ENCODE data around the gene PERCC1.

The PERCC1 gene

DNA sequence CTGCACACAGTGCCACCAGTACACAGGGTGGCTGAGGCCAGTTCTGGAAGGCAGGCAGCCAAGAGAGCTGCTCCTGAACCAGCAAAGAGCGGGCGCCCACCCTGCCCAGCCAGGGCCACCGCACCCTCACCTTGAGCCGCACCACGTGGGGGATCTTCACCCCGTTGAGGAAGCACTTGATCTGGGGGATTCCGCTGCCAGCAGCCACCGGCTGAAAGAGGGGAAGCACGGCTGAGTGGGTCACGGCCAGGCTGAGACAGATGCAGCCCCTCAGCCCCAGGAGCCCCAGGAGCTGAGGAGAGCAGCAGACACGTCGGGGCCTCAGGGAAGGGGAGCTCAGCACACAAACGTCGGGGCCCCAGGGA, 28.1 kb downstream of the PERCC1 start:
- TF ChIP-seq CTCF (IDR thresholded peaks at IDR 0.05; ENCODE audit: low read depth, low read length): no peak
- no peak for DNase-seq (ENCODE audit: extremely low read depth, low read depth)

DNA sequence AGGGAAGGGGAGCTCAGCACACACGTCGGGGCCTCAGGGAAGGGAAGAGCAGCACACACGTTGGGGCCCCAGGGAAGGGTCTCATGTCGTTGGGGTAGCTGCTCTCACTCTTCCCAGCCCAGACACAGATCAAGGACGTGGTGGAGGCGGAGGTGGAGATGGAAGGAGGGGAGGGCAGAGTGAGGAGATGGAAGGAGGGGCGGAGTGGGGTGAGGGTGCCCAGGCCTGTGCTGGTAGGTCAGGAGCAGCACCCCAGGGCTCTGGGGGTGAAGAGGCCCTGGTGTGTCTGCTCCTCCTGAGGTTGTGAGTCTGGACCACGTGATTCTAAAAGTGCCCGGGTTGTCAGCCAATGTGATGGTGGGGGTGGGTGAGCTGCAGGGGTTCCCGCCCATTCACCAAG, 29.1 kb downstream of the PERCC1 start:
- no peak for DNase-seq (ENCODE audit: extremely low read depth, low read depth)
- TF ChIP-seq CTCF (IDR thresholded peaks at IDR 0.05; ENCODE audit: low read depth, low read length): no peak

DNA sequence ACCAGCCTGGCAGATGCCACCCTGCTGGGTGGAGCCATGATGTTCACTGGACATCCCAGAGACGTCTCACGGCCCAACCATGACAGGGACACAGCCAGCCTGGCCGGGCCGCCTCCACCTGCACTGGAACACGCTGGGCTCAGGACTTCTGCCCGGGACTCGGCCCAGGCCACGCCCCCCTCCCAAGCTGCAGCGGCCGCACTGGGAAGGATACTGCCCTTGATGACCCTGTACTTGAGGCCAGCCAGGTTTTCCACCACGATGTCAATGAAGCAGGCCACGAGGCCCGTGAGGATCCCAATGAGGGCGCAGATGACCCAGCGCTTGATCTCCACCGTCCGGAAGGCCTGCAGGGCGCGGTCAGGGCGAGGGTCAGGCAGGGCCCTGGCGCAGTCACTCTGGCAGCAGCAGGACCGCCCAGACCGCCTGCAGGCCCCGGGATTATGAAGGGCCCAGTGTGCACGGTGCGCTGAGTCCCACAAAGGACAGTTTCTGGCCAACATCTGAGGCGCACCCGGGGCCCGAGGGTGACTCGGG, 29.8 kb downstream of the PERCC1 start:
- DNase-seq (ENCODE audit: extremely low read depth, low read depth): no peak
- no peak for TF ChIP-seq CTCF (IDR thresholded peaks at IDR 0.05; ENCODE audit: low read depth, low read length)

DNA sequence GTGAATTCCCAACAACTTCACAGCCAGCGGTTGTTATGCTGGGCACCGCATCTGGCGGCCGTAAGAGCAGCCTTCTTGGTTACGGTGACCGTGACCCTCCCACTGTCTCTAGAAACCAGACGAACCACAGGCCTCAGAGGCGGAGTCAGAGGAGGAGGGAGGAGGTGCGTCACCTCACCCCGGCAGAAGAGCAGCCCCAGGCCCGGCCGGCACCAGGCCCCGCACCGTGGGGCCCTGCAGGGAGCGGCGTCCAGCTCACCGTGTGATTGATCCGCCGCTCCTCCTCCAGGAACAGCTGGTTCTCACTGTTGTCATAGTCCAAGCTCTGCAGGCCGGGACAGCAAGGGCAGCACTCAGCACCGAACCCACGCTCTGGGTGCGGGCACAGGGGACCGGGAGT, 30.3 kb downstream of the PERCC1 start:
- DNase-seq (ENCODE audit: extremely low read depth, low read depth): no peak
- TF ChIP-seq CTCF (IDR thresholded peaks at IDR 0.05; ENCODE audit: low read depth, low read length): no peak

DNA sequence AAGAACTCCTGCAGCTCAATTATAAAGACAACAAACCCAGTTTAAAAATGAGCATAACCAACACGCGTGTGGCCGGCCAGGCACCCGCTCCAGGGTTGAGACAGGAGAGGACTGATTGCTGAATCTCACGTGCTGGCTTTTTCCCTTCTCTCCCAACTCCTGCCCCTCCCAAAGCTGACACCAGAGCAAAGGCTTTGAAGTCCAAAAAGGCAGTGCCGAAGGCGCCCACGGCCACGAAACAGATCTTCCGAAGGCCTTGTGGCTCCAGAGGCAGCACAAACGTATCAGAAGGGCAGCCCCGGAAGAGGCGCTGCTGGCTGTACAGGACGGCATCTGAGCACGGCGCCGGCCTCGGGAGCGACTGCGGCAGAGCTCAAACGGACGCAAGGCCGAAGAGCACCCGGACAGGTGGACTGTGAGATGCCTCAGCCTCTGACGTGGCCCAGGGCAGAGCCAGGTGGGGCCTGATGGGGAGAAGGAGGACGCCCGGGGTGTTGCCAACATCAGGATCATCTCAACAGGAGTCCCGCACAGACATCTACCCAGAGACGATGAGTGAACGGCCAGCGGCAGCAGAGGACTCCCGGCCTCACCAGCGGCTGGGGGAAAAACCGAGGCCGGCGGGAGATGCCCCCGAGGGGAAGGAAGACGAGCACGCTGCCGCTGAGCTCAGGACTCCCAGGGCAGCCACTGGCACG, 33.5 kb downstream of the PERCC1 start:
- no peak for DNase-seq (ENCODE audit: extremely low read depth, low read depth)
- TF ChIP-seq CTCF (IDR thresholded peaks at IDR 0.05; ENCODE audit: low read depth, low read length): no peak

DNA sequence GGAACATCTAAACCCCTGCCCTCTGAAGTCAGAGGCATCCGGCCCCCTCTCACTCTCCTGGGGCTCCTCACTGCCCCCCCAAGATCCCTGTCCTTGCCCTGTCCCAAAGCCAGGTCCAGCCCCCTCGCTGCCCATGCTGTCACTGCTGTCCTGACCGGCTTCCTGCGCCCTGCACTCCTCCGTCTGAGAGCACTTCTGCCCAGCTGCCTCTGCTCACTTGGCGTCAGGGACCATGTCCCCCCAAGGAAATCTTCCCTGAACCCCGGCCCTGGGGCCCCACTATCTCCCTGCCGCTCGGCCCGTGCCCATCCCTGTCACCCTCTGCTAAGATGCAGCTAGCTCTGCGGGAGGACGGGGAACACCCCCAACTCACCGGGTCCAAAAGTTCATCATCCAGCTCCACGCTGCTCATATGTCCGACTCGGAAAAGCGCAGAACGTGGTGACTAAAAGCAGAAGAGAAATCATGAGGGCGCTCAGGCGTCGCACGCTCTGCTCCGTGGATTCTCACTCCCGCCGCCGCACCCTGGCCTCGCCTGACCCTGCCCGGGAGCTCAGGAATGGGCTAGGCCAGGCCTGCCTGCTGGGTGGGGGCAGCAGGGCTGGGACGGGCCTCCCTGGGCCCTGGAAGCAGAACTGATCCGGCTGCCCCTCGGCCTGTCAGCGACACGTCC, 34.2 kb downstream of the PERCC1 start:
- TF ChIP-seq CTCF (IDR thresholded peaks at IDR 0.05; ENCODE audit: low read depth, low read length): no peak
- DNase-seq (ENCODE audit: extremely low read depth, low read depth): no peak

- no peak for DNase-seq (ENCODE audit: extremely low read depth, low read depth)
- no peak for TF ChIP-seq CTCF (IDR thresholded peaks at IDR 0.05; ENCODE audit: low read depth, low read length)
Observed at GRCh38 chr16:1465567-1465915, 34.7 kb downstream of the PERCC1 start.
